PC-3 (cell line): ENCODE results near the gene HCFC1R1.

Experiments
- CTCF ChIP-seq: fragments of 300-600 bp; sonication (generic); conservative IDR thresholded peaks from 2 replicates; pipeline ENCODE4 v1.5.1; 2017; ENCODE audit warnings: antibody characterized with exemption, low read depth, mild to moderate bottlenecking, low read length
- EZH2 ChIP-seq: fragments of 300-600 bp; sonication (generic); IDR thresholded peaks from one replicate; pipeline ENCODE4 v1.6.1; 2017; ENCODE audit warnings: antibody characterized with exemption, mild to moderate bottlenecking, low read length; ENCODE audit not compliant: unreplicated experiment

- TF ChIP-seq EZH2: no peak
- TF ChIP-seq CTCF: no peak
These were observed 5.9 kb upstream of the HCFC1R1 start for GRCh38 chr16:3029491-3030221.
